GM21447 (cell line): ENCODE measurements around the gene PCDH9.
A peak's percentile ranks its signal among the peaks of the same experiment; 100 is the strongest.

ENCODE experiments used
- ATAC-seq: cut with Tn5 transposase; IDR thresholded peaks from one replicate; pipeline ENCODE4 v1.9.1; 2021; ENCODE audit not compliant: unreplicated experiment

Gene PCDH9

DNA sequence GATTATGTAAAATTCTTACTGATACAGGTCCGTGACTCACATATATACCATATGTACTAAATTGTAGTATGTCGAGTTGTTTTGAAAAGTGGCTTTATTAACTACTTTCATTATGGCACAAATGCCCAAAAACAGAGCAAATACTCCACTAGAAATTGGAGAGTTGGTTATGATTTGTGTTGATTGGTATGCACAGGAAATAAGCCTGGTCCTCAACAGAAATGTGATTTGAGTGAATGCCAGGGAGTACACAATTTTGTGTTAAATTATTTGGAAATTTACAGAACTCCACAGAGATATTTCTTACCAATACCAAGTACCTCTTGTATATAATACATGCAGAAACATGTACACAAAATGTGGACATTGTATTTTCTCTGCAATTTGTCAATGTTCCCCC is 676.7 kb downstream of the PCDH9 start:
- no peak for ATAC-seq

DNA sequence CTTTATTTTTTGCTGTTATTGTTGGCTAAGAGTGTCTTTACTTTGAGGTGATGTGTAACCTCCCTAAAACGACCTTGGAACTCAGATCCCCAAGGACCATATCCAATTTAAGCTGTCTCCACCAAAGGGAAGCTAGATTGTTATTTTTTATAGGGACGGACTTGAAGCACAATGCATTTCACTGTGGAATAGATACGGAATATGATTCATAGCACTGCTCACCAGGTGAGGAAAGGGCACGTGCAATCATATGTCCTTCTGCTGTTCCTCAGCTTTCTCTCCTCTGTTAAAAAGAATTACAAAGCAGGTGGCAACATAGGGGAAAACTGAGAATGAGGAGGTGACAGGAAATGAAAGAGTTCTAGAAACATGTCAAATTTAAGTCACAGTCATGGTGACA is 679.0 kb downstream of the PCDH9 start:
- ATAC-seq = no peak

- no peak for ATAC-seq
These were observed 682.5 kb downstream of the PCDH9 start for GRCh38 chr13:66547685-66548084.

- ATAC-seq = no peak
These were observed 683.4 kb downstream of the PCDH9 start for GRCh38 chr13:66546534-66547379.

GRCh38 chr13:66543780-66544179 is 686.4 kb downstream of the PCDH9 start:
- ATAC-seq = no peak

GRCh38 chr13:66537417-66537816 is 692.7 kb downstream of the PCDH9 start:
- ATAC-seq = no peak

DNA sequence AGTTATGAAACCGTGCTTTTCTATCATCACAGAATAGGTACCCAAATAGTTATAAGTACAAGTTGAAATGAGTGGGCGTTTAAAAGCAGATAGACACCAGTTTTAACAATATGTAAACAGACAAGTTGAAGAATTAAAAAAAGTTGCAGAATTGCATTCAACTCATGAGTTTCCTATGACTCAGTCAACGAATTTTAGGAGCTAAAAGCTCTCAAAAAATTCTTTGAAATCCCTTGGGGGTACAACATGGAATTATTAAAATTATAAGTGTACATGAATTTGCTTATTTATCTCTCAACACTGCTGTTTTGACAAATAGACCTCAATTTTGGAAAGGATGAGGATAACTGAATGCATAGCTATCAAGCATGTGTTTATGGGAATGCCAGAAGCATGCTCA is 693.4 kb downstream of the PCDH9 start:
- ATAC-seq = no peak

DNA sequence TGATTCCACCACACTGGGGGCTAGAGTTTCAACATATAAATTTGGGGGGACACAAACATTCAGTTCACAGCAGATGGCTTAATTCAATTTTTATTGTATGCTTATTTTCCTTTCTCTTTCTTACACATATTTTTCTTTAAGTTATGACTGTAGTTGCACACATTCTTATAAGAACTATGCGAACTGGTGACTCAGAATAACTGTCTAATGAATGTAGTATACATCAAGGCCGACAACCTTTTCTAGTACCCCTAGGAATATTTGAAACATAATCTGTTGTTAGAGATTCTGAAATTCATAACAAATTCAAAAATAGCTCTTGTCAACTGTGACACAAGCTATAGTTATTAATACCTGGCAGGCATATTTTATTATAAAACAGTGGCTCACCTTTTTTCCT is 695.6 kb downstream of the PCDH9 start:
- no peak for ATAC-seq

DNA sequence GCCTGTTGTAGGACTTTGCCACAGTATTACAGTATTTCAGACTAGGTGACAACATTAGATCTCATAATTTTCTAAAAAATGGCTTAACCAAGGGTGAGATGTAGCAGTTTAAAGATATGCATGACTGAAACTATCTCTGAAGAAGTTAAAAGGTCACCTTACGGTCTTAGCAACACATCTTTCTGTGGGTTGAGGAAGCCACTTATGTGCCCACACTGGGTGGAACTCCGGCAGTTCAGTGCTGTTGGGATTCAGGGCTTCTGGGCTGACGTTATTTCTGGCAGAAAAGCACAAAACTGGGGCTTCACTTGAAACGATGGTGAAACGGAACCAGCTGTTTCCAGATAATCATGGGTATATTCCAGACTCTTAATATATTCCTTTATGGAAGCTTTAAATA is 697.3 kb downstream of the PCDH9 start:
- ATAC-seq = no peak

DNA sequence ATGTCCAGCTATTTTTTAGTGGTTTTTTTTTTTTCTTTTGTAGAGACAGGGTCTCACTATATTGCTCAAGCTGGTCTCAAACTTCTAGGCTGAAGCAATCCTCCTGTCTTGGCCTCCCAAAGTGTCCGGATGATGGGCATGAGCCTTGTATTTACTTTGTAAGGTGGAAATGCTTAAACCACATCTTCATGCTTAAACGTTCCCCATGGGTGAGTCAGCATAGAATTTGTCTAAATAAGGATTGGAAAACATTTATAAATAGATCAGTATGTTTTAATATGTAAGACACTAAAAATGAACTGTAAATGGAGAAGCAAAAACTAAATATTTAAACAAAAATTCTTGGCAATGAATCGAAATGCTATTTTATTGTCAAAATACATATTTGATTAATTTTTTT is 698.0 kb downstream of the PCDH9 start:
- no peak for ATAC-seq

- ATAC-seq = no peak
These were observed 699.5 kb downstream of the PCDH9 start for GRCh38 chr13:66530686-66531085.

DNA sequence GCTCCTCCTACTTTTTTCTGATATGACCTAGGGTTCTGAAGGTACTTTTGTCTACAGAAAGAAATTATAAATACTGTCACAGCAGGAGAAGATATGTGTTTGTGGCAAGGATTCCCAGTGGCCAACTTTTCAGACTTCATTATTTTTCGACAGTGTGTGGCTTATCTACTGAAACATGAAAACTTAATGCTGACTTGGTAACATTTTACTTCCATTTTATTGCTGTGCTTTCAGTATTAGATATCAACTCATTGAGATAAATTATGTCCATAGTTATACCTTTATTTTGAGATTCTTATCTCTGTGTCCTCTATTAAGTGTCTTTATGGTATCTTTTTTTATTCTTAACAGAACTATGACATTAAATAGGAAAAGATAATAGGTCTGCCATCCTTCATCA is 700.0 kb downstream of the PCDH9 start:
- ATAC-seq = no peak

DNA sequence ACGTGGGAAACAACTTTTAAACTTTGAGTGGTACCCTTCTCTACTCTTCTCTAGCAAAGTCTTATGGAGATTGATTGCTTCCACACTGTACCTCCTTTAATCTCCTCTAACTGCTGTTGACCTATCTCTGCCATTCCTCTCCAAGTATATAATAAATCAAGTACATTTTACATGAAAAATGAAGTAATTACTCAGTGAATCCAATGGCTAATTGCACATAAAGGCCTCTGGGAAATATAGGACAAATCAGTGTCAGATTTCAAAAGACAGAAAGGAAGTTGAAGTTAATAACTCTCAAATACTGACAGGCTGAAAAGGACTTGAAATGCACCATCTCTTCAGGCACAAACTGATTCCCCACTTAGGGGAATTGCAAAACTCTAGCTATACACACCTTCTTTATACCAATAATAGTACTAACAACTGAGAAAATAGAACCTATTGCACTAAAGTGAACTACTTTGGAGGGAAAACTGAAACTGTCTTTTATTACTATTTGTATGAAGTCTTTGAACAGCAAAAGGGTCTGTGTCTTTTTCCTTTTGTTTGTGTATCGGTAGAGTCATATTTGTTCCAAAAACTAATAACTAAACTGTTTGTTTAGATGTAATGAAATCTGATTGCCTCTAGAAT is 701.1 kb downstream of the PCDH9 start:
- ATAC-seq = no peak

GRCh38 chr13:66528180-66528579 is 702.0 kb downstream of the PCDH9 start:
- ATAC-seq = no peak

- ATAC-seq = no peak
These were observed 709.4 kb downstream of the PCDH9 start for GRCh38 chr13:66520511-66521355.

DNA sequence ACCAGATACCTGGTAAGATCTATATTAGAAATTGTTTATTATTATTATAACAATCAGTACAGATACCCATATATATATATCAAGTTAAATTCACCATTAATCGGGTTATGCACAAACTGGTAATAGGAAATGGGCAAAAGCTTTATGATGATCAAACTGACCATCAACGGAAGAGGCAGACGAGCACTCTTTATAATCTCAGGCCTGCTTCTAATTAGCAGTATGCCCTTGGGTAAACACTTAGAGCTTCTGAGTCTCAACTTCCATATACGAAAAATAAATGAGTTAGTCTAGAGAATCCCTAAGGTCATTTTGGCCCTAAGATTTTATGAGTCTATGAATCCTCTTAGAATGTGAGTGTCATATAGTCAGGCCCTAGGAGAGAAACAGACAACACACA is 710.9 kb downstream of the PCDH9 start:
- ATAC-seq = no peak

DNA sequence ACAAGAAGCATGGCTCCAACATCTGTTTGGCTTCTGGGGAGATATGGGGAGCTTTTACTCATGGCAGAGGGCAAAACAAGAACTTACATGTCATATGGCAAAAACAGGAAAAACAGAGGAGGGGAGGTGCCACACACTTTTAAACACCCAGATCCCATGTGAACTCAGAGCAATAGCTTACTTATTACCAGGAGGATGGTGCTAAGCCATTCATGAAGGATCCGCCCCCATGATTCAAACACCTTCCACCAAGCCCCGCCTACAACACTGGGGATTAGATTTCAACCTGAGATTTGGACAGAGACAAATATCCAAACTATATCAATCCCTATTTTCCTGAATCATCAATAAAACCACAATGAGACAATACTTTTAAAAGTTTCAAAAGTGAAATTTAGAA is 712.1 kb downstream of the PCDH9 start:
- ATAC-seq = no peak

DNA sequence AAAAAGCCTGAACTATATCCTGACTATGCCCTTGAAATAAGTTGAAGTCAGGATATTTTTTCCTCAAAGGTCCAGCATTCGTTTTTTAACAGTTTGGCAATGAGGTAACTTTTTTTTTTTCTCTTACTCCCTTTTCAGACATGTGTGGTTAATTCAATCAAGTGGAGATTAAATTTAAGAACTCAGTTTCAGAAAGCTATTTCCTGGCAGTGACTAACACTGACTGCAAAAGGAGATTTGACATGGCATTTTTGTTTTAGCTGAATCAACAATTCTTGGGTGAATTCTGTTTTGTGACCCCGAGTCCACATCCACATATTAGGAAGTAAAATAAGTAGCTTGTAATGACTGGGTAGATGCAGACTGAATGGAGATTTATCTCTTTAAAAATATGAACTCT is 716.4 kb downstream of the PCDH9 start:
- ATAC-seq = no peak

- ATAC-seq = no peak
These were observed 721.0 kb downstream of the PCDH9 start for GRCh38 chr13:66509175-66509574.

- ATAC-seq = no peak
These were observed 721.8 kb downstream of the PCDH9 start for GRCh38 chr13:66508153-66508909.

DNA sequence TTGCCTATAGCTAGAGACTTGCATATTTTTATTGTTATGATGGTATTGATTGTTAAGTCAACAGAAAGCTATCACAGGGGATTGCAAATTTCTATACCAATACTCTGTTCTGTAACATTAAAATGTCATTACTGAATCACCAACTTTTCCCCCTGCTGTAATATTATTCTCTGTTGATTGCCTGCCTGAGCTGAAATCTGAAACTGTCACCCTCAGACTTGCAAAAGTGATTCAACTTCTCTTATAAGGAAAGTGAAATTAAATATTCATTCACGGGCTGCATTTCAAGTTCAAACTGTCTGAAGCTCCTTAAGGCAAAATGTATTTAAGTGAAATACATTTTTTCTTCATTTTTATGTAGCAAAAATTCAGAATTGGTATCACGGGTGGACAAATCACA is 723.2 kb downstream of the PCDH9 start:
- ATAC-seq = peak; percentile 70
